ENCODE results near the gene CELF1.

Gene CELF1

GRCh38 chr11:47592970-47593369 is 40.0 kb upstream of the CELF1 start:
- H3K27me3 ChIP-seq (ENCODE audit: low read length), result no peaks in the 10 kb centered on the region
- H3K4me2 ChIP-seq (ENCODE audit: low read depth, low read length, poor library complexity, severe bottlenecking), result no peak overlapping the region
- no peak overlapping the region for H3K27ac ChIP-seq (ENCODE audit: low read depth, low read length)
- no peaks in the 10 kb centered on the region for H3K9me2 ChIP-seq (replicated peaks; ENCODE audit: insufficient read depth, low read length)
- H3K9me3 ChIP-seq (ENCODE audit: insufficient read depth, low read length), result no peaks in the 10 kb centered on the region
- no peaks in the 10 kb centered on the region for H3K79me2 ChIP-seq (ENCODE audit: insufficient read depth, low read length)
- no peaks in the 10 kb centered on the region for H3K36me3 ChIP-seq (ENCODE audit: low read length)
- no peaks in the 10 kb centered on the region for H4K20me1 ChIP-seq (ENCODE audit: low read depth, low read length)
- no peaks in the 10 kb centered on the region for H3F3A ChIP-seq (ENCODE audit: insufficient read depth)
- no peak overlapping the region for H3K4me3 ChIP-seq (ENCODE audit: insufficient read depth, low read length, poor library complexity, severe bottlenecking)
- H2AFZ ChIP-seq (ENCODE audit: low read depth, low read length, severe bottlenecking), result no peak overlapping the region
- H3K9ac ChIP-seq (ENCODE audit: low read length), result no peak overlapping the region
- TF ChIP-seq CTCF (IDR thresholded peaks at IDR 0.05; ENCODE audit: insufficient read depth, low read length, poor library complexity, severe bottlenecking), result no peak
- TF ChIP-seq EZH2phosphoT487 (conservative IDR thresholded peaks at IDR 0.05; ENCODE audit: low read length), result no peak

- no peaks in the 10 kb centered on the region for H3K9me2 ChIP-seq (replicated peaks; ENCODE audit: insufficient read depth, low read length)
- H3K4me2 ChIP-seq (ENCODE audit: low read depth, low read length, poor library complexity, severe bottlenecking), result no peak overlapping the region
- H3K9ac ChIP-seq (ENCODE audit: low read length), result no peak overlapping the region
These were observed 39.3 kb upstream of the CELF1 start for GRCh38 chr11:47592251-47592650.

GRCh38 chr11:47591764-47592163 is 38.8 kb upstream of the CELF1 start:
- Histone ChIP-seq H2AFZ (ENCODE audit: low read depth, low read length, severe bottlenecking) (no peak overlapping the region), H3K27me3 (ENCODE audit: low read length) (no peaks in the 10 kb centered on the region), H3K9me2 (replicated peaks; ENCODE audit: insufficient read depth, low read length) (no peaks in the 10 kb centered on the region), H3K9ac (ENCODE audit: low read length) (no peak overlapping the region), H4K20me1 (ENCODE audit: low read depth, low read length) (no peaks in the 10 kb centered on the region), H3K9me3 (ENCODE audit: insufficient read depth, low read length) (no peaks in the 10 kb centered on the region), H3K4me3 (ENCODE audit: insufficient read depth, low read length, poor library complexity, severe bottlenecking) (no peak overlapping the region), H3K36me3 (ENCODE audit: low read length) (no peaks in the 10 kb centered on the region), H3F3A (ENCODE audit: insufficient read depth) (no peaks in the 10 kb centered on the region), H3K27ac (ENCODE audit: low read depth, low read length) (no peak overlapping the region), H3K4me2 (ENCODE audit: low read depth, low read length, poor library complexity, severe bottlenecking) (no peak overlapping the region), H3K79me2 (ENCODE audit: insufficient read depth, low read length) (no peaks in the 10 kb centered on the region)
- TF ChIP-seq CTCF (IDR thresholded peaks at IDR 0.05; ENCODE audit: insufficient read depth, low read length, poor library complexity, severe bottlenecking), result no peak
- no peak for TF ChIP-seq EZH2phosphoT487 (conservative IDR thresholded peaks at IDR 0.05; ENCODE audit: low read length)

More at GRCh38 chr11:47592251-47592650, 39.3 kb upstream of the CELF1 start:
- H3K27ac ChIP-seq (ENCODE audit: low read depth, low read length), result no peak overlapping the region
- H3K36me3 ChIP-seq (ENCODE audit: low read length), result no peaks in the 10 kb centered on the region
- no peaks in the 10 kb centered on the region for H3K27me3 ChIP-seq (ENCODE audit: low read length)
- no peaks in the 10 kb centered on the region for H3K79me2 ChIP-seq (ENCODE audit: insufficient read depth, low read length)
- H3F3A ChIP-seq (ENCODE audit: insufficient read depth), result no peaks in the 10 kb centered on the region
- TF ChIP-seq EZH2phosphoT487 (conservative IDR thresholded peaks at IDR 0.05; ENCODE audit: low read length), result no peak
- no peak for TF ChIP-seq CTCF (IDR thresholded peaks at IDR 0.05; ENCODE audit: insufficient read depth, low read length, poor library complexity, severe bottlenecking)
- H3K9me3 ChIP-seq (ENCODE audit: insufficient read depth, low read length), result no peaks in the 10 kb centered on the region
- H4K20me1 ChIP-seq (ENCODE audit: low read depth, low read length), result no peaks in the 10 kb centered on the region
- no peak overlapping the region for H3K4me3 ChIP-seq (ENCODE audit: insufficient read depth, low read length, poor library complexity, severe bottlenecking)
- H2AFZ ChIP-seq (ENCODE audit: low read depth, low read length, severe bottlenecking), result no peak overlapping the region
